Upper lobe of right lung (tissue), 1 donor: ENCODE data around the gene ATG4B. TPM values are rescaled to one million over a fixed set of nuclear protein-coding genes. Genes with fewer than 3 reads are reported as not detected.

Source experiments
- ATAC-seq: fragments of 200-7000 bp; cut with Tn5 transposase; one replicate; pipeline ENCODE4 v1.9.1; 2020; ENCODE audit warnings: mild to moderate bottlenecking, moderate library complexity
- DNase-seq: peaks from one replicate; pipeline ENCODE4 v3.0.0-alpha.2; 2020
- H3K27ac ChIP-seq: fragments of 200-600 bp; one replicate; pipeline ENCODE4 v1.8.0; 2022
- H3K27me3 ChIP-seq: fragments of 200-600 bp; one replicate; pipeline ENCODE4 v1.8.0; 2022; ENCODE audit warnings: mild to moderate bottlenecking
- H3K36me3 ChIP-seq: fragments of 200-600 bp; one replicate; pipeline ENCODE4 v1.8.0; 2022
- H3K4me1 ChIP-seq: fragments of 200-600 bp; one replicate; pipeline ENCODE4 v1.8.0; 2022
- H3K4me3 ChIP-seq: fragments of 200-600 bp; one replicate; pipeline ENCODE4 v1.8.0; 2022; ENCODE audit warnings: mild to moderate bottlenecking
- H3K9me3 ChIP-seq: fragments of 200-600 bp; one replicate; pipeline ENCODE4 v1.8.0; 2022
- CTCF ChIP-seq: fragments of 200-600 bp; IDR thresholded peaks from one replicate; pipeline ENCODE4 v1.8.0; 2022; ENCODE audit warnings: antibody characterized with exemption
- intact Hi-C: fragments of 100-400 bp; cut with DNase I; formaldehyde crosslinking; loops from one replicate; pipeline ENCODE4 v1.11.0; 2022
- total RNA-seq: library from RNA; stranded (reverse); fragmentation: NEBNext Ultra II Directional; extraction: Animal tissue kit (Norgen Biotek cat#: 25700); gene quantifications from one replicate; pipeline ENCODE4 v1.2.1, GENCODE V29; 2021
- donor health status: DM: no; HTN: yes; CAD: no; lungs with severe emphysema.

The ATG4B gene
- total RNA-seq, 1 donor from 2014 or later = 72.0 TPM

GRCh38 chr2:241678307-241678706 is 40.8 kb downstream of the ATG4B start:
- DNase-seq = no peak
- ATAC-seq = no peak
- TF ChIP-seq CTCF = no peak
- H3K4me1 ChIP-seq = no peaks in the 10 kb centered on the region
- intact Hi-C loops = no loop called here
- H3K4me3 ChIP-seq = no peak overlapping the region
- H3K27ac ChIP-seq = no peak overlapping the region
- peaks cover 30% of the 10 kb centered on the region for H3K36me3 ChIP-seq
- no peaks in the 10 kb centered on the region for H3K9me3 ChIP-seq
- H3K27me3 ChIP-seq = no peaks in the 10 kb centered on the region

GRCh38 chr2:241678784-241679540 is 41.5 kb downstream of the ATG4B start:
- Histone ChIP-seq H3K36me3 (peaks cover 30% of the 10 kb centered on the region), H3K4me1 (no peaks in the 10 kb centered on the region), H3K4me3 (no peak overlapping the region), H3K27ac (no peak overlapping the region), H3K9me3 (no peaks in the 10 kb centered on the region), H3K27me3 (no peaks in the 10 kb centered on the region)
- TF ChIP-seq CTCF = no peak
- ATAC-seq (no peak), DNase-seq (no peak)
- intact Hi-C loops = no loop called here

- Histone ChIP-seq H3K27ac (no peak overlapping the region), H3K36me3 (peaks cover 30% of the 10 kb centered on the region), H3K27me3 (no peaks in the 10 kb centered on the region), H3K4me1 (no peaks in the 10 kb centered on the region), H3K9me3 (no peaks in the 10 kb centered on the region), H3K4me3 (no peak overlapping the region)
- ATAC-seq (no peak), DNase-seq (no peak)
- no peak for TF ChIP-seq CTCF
- intact Hi-C loops = no loop called here
Observed at GRCh38 chr2:241680044-241680443, 42.6 kb downstream of the ATG4B start.

DNA sequence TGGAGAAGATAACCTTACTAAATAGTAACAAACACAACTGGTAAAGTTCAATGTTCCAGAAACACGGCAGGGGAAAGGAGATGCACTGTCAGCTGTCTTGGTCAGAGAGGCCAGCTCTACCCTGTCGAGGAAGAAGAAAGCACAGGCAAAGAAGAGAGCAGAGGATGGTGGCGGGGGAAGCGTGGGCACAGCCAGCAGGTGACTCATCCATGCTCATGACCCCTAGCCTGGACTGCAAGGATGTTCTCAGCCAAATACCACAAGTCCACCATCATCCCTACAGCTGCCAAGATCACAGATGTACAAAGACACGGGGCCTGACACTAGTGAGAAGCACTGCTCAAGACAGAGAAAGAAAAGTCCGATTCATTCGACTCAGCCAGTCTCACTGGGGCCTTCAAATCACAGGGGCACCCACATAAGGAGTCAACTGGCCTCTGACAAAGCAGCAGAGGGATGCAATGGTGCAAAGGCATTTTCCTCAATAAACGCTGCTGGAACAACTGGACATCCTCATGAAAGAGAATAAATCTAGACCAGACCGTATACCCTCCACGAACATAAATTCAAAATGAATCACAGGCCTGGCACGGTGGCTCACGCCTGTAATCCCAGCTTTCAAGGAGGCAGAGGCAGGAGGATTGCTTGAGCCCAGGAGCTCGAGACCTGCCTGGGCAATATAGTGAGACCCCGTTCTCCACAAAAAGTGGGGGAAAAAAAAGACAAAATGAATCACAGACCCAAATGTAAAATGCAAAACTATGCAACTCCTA is 43.5 kb downstream of the ATG4B start:
- DNase-seq (no peak), ATAC-seq (peak; percentile 48)
- TF ChIP-seq CTCF = no peak
- intact Hi-C loops = no loop called here
- peaks cover 30% of the 10 kb centered on the region for H3K36me3 ChIP-seq
- no peak overlapping the region for H3K4me3 ChIP-seq
- H3K27ac ChIP-seq = no peak overlapping the region
- peaks cover 6% of the 10 kb centered on the region for H3K4me1 ChIP-seq
- H3K9me3 ChIP-seq = no peaks in the 10 kb centered on the region
- no peaks in the 10 kb centered on the region for H3K27me3 ChIP-seq

GRCh38 chr2:241686324-241686649 is 48.8 kb downstream of the ATG4B start:
- H3K4me3 ChIP-seq = peak overlapping the region; percentile 93
- peak overlapping the region; percentile 69 for H3K27ac ChIP-seq
- H3K36me3 ChIP-seq = peaks cover 14% of the 10 kb centered on the region
- TF ChIP-seq CTCF = no peak
- peaks cover 19% of the 10 kb centered on the region for H3K4me1 ChIP-seq
- ATAC-seq (no peak), DNase-seq (no peak)
- intact Hi-C loops = no loop called here
- H3K9me3 ChIP-seq = no peaks in the 10 kb centered on the region
- no peaks in the 10 kb centered on the region for H3K27me3 ChIP-seq
